Measurements from ENCODE around the gene HSPG2. TPM values are rescaled to one million over a fixed set of nuclear protein-coding genes. Genes with fewer than 3 reads are reported as not detected.
"Not testable (repeated sequence)": the region's sequence is repeated elsewhere in the genome, so short reads cannot be mapped to it uniquely, and the experiment has no call there.

HSPG2 gene
- total and polyA plus RNA-seq, 9 of the 15 experiments (the other 6 are each of a cell fraction or from before 2014, with no cell fraction given), result 0.14 to 160 (median 15.7) TPM

DNA sequence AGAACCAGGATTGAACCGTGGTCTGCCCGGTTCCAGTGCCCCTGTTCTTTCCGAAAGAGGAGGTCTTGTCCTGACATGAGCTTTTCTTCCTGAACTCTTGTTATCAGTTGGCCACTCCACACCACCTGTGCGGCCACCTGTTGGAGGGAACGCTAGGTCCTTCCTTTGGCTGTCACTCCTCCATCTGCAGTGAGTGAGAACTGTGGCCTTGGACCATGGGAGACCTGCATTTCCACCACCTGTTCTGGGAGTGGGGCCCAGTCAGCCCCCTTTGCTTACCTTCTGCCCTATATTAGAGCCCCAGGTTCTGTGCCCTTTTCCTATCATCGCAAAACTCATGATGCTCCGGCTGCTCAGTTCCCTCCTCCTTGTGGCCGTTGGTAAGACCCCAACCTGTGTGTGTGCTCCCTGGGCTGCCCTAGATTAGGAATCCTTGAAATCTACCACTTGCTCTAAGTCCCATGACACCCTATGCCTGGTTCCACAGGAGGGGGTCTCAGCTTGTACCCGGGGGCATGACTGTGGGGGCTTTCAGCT lies 39.7 kb upstream of the HSPG2 start, which contains the start of gene CELA3B:
TSS of gene CELA3B (plus strand) at position 320 of the 537 bp plus-strand sequence. CDS start at position 338, 18 bp downstream.
- DNase-seq (ENCODE audit: extremely low read depth in 1 of 4, low spot score in 3 of 4); CTCF ChIA-PET (ENCODE audit: low intra/inter-chr PET ratio); BruUV-seq (replicated peaks); H4K20me1 ChIP-seq (replicated peaks; ENCODE audit: control insufficient read depth, insufficient read depth, low read length); H2AFZ ChIP-seq (ENCODE audit: low read depth, low read length); H3K27ac ChIP-seq (ENCODE audit: extremely low read depth, low read depth, low read length); POLR2A ChIA-PET; FAIRE-seq; H3K9me1 ChIP-seq (ENCODE audit: control insufficient read depth, insufficient read depth, low read length); intact Hi-C loops (cut with micrococcal nuclease); ATAC-seq; in situ Hi-C loops (cut with MboI); H3K79me2 ChIP-seq (ENCODE audit: control insufficient read depth, insufficient read depth, low read length); H3K36me3 ChIP-seq (ENCODE audit: control insufficient read depth, insufficient read depth, low read length); H3K9me3 ChIP-seq (replicated peaks; ENCODE audit: control insufficient read depth, insufficient read depth, low read depth, low read length); H3K9ac ChIP-seq (ENCODE audit: insufficient read depth in 1 of 2, low read depth in 2 of 2, low read length in 2 of 2); H3K4me2 ChIP-seq (ENCODE audit: insufficient read depth, low read length); H3K4me3 ChIP-seq; H3K4me1 ChIP-seq (replicated peaks in 1 of 2; ENCODE audit: control insufficient read depth in 2 of 2, insufficient read depth in 2 of 2, low read length in 2 of 2): not testable (repeated sequence)
- 18% methylated on average over 9 of the region's 9 CpGs for WGBS (ENCODE audit: insufficient coverage, low coverage, missing lambda C conversion rate)
- H3K27me3 ChIP-seq (ENCODE audit: control insufficient read depth in 2 of 2, insufficient read depth in 2 of 2, low read length in 2 of 2), result peaks cover 6 to 31% of the 10 kb centered on the region in 2 experiments; a peak in 4 of 5 replicates

DNA sequence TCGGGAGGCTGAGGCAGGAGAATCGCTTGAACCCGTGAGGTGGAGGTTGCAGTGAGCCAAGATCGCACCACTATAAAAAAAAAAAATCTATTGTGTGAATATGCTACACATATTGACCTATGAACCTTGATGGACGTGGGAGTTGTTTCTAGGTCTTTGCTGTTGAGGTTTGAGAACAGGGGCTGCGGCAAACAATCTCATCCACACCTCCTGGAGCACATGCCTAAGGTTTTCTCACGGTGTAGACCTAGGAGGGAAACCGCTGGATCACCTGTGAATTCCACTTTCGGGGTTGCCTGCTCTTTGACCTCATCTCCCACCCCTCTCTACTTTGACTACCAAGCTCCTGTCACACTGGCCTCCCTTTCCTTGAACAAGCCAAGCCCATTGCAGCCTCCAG lies 38.2 kb upstream of the HSPG2 start:
- CTCF ChIA-PET (ENCODE audit: low intra/inter-chr PET ratio), result interaction anchor here (0.7 kb wide), 1 partner anchor 11 kb away, joined by 3 read pairs; no protein-coding TSS in a partner anchor
- H3K36me3 ChIP-seq (ENCODE audit: control insufficient read depth, insufficient read depth, low read length); H4K20me1 ChIP-seq (replicated peaks; ENCODE audit: control insufficient read depth, insufficient read depth, low read length); H3K4me3 ChIP-seq; intact Hi-C loops (cut with micrococcal nuclease); H3K9ac ChIP-seq (ENCODE audit: insufficient read depth in 1 of 2, low read depth in 2 of 2, low read length in 2 of 2); H3K79me2 ChIP-seq (ENCODE audit: control insufficient read depth, insufficient read depth, low read length); H2AFZ ChIP-seq (ENCODE audit: low read depth, low read length); DNase-seq (ENCODE audit: extremely low read depth in 1 of 4, low spot score in 3 of 4); BruUV-seq (replicated peaks); ATAC-seq; in situ Hi-C loops (cut with MboI); H3K9me3 ChIP-seq (replicated peaks; ENCODE audit: control insufficient read depth, insufficient read depth, low read depth, low read length); H3K4me1 ChIP-seq (replicated peaks in 1 of 2; ENCODE audit: control insufficient read depth in 2 of 2, insufficient read depth in 2 of 2, low read length in 2 of 2); FAIRE-seq; H3K27ac ChIP-seq (ENCODE audit: extremely low read depth, low read depth, low read length); H3K9me1 ChIP-seq (ENCODE audit: control insufficient read depth, insufficient read depth, low read length); POLR2A ChIA-PET; H3K4me2 ChIP-seq (ENCODE audit: insufficient read depth, low read length): not testable (repeated sequence)
- peaks cover 6 to 40% of the 10 kb centered on the region in 2 experiments; a peak in 4 of 5 replicates for H3K27me3 ChIP-seq (ENCODE audit: control insufficient read depth in 2 of 2, insufficient read depth in 2 of 2, low read length in 2 of 2)
- WGBS (ENCODE audit: insufficient coverage, low coverage, missing lambda C conversion rate), result 32% methylated on average over 6 of the region's 9 CpGs
- TF ChIP-seq, protein P1, sequence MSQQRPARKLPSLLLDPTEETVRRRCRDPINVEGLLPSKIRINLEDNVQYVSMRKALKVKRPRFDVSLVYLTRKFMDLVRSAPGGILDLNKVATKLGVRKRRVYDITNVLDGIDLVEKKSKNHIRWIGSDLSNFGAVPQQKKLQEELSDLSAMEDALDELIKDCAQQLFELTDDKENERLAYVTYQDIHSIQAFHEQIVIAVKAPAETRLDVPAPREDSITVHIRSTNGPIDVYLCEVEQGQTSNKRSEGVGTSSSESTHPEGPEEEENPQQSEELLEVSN (IDR thresholded peaks at IDR 0.05; ENCODE audit: borderline replicate concordance in 1 of 2, extremely low read depth in 1 of 2, insufficient read depth in 1 of 2, insufficient read length in 1 of 2, low read depth in 1 of 2, low read length in 1 of 2, poor library complexity in 1 of 2, severe bottlenecking in 1 of 2), result peak in 1 of 2 experiments; percentile 13
